HG03066 (cell line): ENCODE results near the gene SLC35D2.
"Not testable (repeated sequence)": the region's sequence is repeated elsewhere in the genome, so short reads cannot be mapped to it uniquely, and the experiment has no call there.

ENCODE experiments used
- ATAC-seq: cut with Tn5 transposase; IDR thresholded peaks from one replicate; pipeline ENCODE4 v1.9.1; 2021; ENCODE audit warnings: low read depth; ENCODE audit not compliant: unreplicated experiment

The SLC35D2 gene

GRCh38 chr9:96318921-96319565 is 64.5 kb downstream of the SLC35D2 start:
- no peak for ATAC-seq

- no peak for ATAC-seq
Measured at GRCh38 chr9:96317335-96317980, 66.1 kb downstream of the SLC35D2 start.

- no peak for ATAC-seq
Measured at GRCh38 chr9:96309850-96310249, 73.7 kb downstream of the SLC35D2 start.

- ATAC-seq = not testable (repeated sequence)
Measured at GRCh38 chr9:96306958-96307357, 76.6 kb downstream of the SLC35D2 start.

GRCh38 chr9:96305171-96305570 is 78.3 kb downstream of the SLC35D2 start:
- ATAC-seq = no peak

GRCh38 chr9:96304230-96304629 is 79.3 kb downstream of the SLC35D2 start:
- no peak for ATAC-seq

- ATAC-seq = no peak
Measured at GRCh38 chr9:96302021-96302420, 81.5 kb downstream of the SLC35D2 start, which contains the start of gene HSD17B3. TSS of gene HSD17B3 (minus strand) at chr9:96302176. CDS start at chr9:96302104, 72 bp downstream.

- no peak for ATAC-seq
Measured at GRCh38 chr9:96299823-96300222, 83.7 kb downstream of the SLC35D2 start.

- ATAC-seq = no peak
Measured at GRCh38 chr9:96294159-96294545, 89.4 kb downstream of the SLC35D2 start.

GRCh38 chr9:96293498-96294158 is 89.9 kb downstream of the SLC35D2 start:
- ATAC-seq = no peak

- ATAC-seq = no peak
Measured at GRCh38 chr9:96289392-96289791, 94.1 kb downstream of the SLC35D2 start.

GRCh38 chr9:96281641-96282040 is 101.9 kb downstream of the SLC35D2 start:
- ATAC-seq = no peak

- no peak for ATAC-seq
Measured at GRCh38 chr9:96279932-96280331, 103.6 kb downstream of the SLC35D2 start.

GRCh38 chr9:96274939-96275338 is 108.6 kb downstream of the SLC35D2 start:
- no peak for ATAC-seq
